OCI-LY7 (cell line): Measurements from ENCODE around the gene TMEM215. TPM values are rescaled to one million over a fixed set of nuclear protein-coding genes. Genes with fewer than 3 reads are reported as not detected.

Source experiments
- BruUV-seq: library from RNA; stranded (reverse); fragments of 400-500 nt; replicated peaks from 2 replicates; lab custom pipeline; 2021; lab: Mats Ljungman, UMichigan
- CTCF ChIA-PET: fragments of 300-600 bp; sonication (Branson Sonifier 250); formaldehyde crosslinking; loops from one replicate; lab custom pipeline; 2022; ENCODE audit warnings: antibody characterized with exemption; ENCODE audit not compliant: unreplicated experiment; lab: Charles Lee
- POLR2A ChIA-PET: fragments of 300-600 bp; sonication (Branson Sonifier 250); formaldehyde crosslinking; loops from one replicate; lab custom pipeline; 2022; ENCODE audit warnings: antibody characterized with exemption; lab: Charles Lee
- DNase-seq: peaks from one replicate; pipeline ENCODE4 v3.0.0-alpha.2; 2015; ENCODE audit warnings: low spot score
- H2AFZ ChIP-seq: fragments of 200-600 bp; sonication (generic), shearing (Covaris generic); 2 replicates; pipeline ENCODE4 v1.6.1; 2014; ENCODE audit warnings: mild to moderate bottlenecking, antibody characterized with exemption, low read length, moderate library complexity
- H3K27ac ChIP-seq: fragments of 200-600 bp; sonication (generic); 2 replicates; pipeline ENCODE4 v1.5.1; 2014; ENCODE audit warnings: mixed run types, low read depth, mild to moderate bottlenecking, moderate library complexity, low read length, inconsistent platforms; ENCODE audit not compliant: poor library complexity, severe bottlenecking
- H3K36me3 ChIP-seq: fragments of 200-600 bp; sonication (generic); 2 replicates; pipeline ENCODE4 v1.6.1; 2014; ENCODE audit warnings: mild to moderate bottlenecking, antibody characterized with exemption, low read length, moderate library complexity, mixed read lengths; ENCODE audit not compliant: insufficient read depth
- H3K4me1 ChIP-seq: fragments of 200-600 bp; sonication (generic); 2 replicates; pipeline ENCODE4 v1.5.1; 2014; ENCODE audit warnings: mild to moderate bottlenecking, low read length; ENCODE audit not compliant: insufficient read depth, poor library complexity, severe bottlenecking
- H3K4me2 ChIP-seq: fragments of 200-600 bp; sonication (generic); 2 replicates; pipeline ENCODE4 v1.6.1; 2014; ENCODE audit warnings: mild to moderate bottlenecking, low read length
- H3K4me3 ChIP-seq: fragments of 200-600 bp; sonication (generic); 2 replicates; pipeline ENCODE4 v1.5.1; 2014; ENCODE audit warnings: mild to moderate bottlenecking, low read depth, low read length; ENCODE audit not compliant: poor library complexity, severe bottlenecking
- H3K79me2 ChIP-seq: fragments of 200-600 bp; sonication (generic); 2 replicates; pipeline ENCODE4 v1.6.1; 2016; ENCODE audit warnings: low read depth, mild to moderate bottlenecking, low read length, moderate library complexity, mixed read lengths; ENCODE audit not compliant: insufficient read depth
- H3K9me2 ChIP-seq: fragments of 200-600 bp; sonication (generic); 2 replicates; pipeline ENCODE4 v1.6.1; 2016; ENCODE audit warnings: mild to moderate bottlenecking, low read length, mixed read lengths; ENCODE audit not compliant: insufficient read depth
- H3K9me3 ChIP-seq: fragments of 200-600 bp; sonication (generic); 2 replicates; pipeline ENCODE4 v1.6.1; 2014; ENCODE audit warnings: mild to moderate bottlenecking, mixed run types, low read length, mixed read lengths
- H4K20me1 ChIP-seq: fragments of 200-600 bp; sonication (generic); 2 replicates; pipeline ENCODE4 v1.6.1; 2014; ENCODE audit warnings: mild to moderate bottlenecking, antibody characterized with exemption, low read length, moderate library complexity, mixed read lengths; ENCODE audit not compliant: insufficient read depth
- EZH2phosphoT487 ChIP-seq: fragments of 200-600 bp; sonication (generic); IDR thresholded peaks from 2 replicates; pipeline ENCODE4 v1.6.1; 2018; ENCODE audit warnings: low read depth, borderline replicate concordance, mild to moderate bottlenecking, mixed run types, antibody characterized with exemption, low read length, moderate library complexity, mixed read lengths
- intact Hi-C: fragments of 100-400 bp; cut with micrococcal nuclease; formaldehyde crosslinking; loops from one replicate; pipeline ENCODE4 v1.10.0; 2022; ENCODE audit not compliant: unreplicated experiment
- total RNA-seq, 2 experiments: library from RNA; depleted of rRNA in 1 of 2; stranded (reverse); fragments of >200 nt in 1 of 2; shearing (Covaris generic) in 1 of 2; gene quantifications; 2 replicates each; pipeline ENCODE4 v1.2.3, GENCODE V29; 2014 to 2022
- TF ChIP-seq, protein P1 (sequence below): fragments of 200-600 bp; sonication (generic); conservative IDR thresholded peaks from 2 replicates; pipeline ENCODE4 v1.5.1; 2014; ENCODE audit warnings: mild to moderate bottlenecking, antibody characterized with exemption, low read length, moderate library complexity, mixed read lengths

Gene TMEM215
- total RNA-seq, 2 experiments from 2014 or later: not detected

DNA sequence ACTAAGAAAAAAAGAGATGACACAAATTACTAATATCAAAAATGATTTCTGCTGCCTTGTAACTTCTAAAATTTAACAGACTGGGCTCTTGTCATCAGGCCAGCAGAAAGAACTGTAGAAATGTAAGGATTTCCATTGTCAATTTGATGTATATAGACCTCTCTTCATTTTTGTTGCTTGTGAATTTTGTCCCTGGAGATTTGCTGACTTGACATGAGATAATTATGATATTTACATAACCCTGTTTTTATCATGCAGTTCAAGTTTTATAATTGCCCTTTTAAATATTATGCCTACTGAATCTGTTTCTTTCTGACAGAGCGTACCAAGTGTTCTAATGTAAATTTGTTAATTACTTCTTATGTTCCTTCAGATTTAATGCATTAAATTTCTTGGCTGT, 23.9 kb downstream of the TMEM215 start:
- no peaks in the 10 kb centered on the region for H3K9me2 ChIP-seq
- no TSS peak for BruUV-seq
- H3K79me2 ChIP-seq: no peaks in the 10 kb centered on the region
- ChIA-PET POLR2A (no interaction called here), CTCF (no interaction called here)
- no peaks in the 10 kb centered on the region for H3K36me3 ChIP-seq
- no peaks in the 10 kb centered on the region for H3K4me1 ChIP-seq
- H3K4me3 ChIP-seq: no peak overlapping the region
- intact Hi-C loops: no loop called here
- H3K9me3 ChIP-seq: no peaks in the 10 kb centered on the region
- H4K20me1 ChIP-seq: no peaks in the 10 kb centered on the region
- H3K27ac ChIP-seq: no peak overlapping the region
- H3K4me2 ChIP-seq: no peak overlapping the region
- no peak overlapping the region for H2AFZ ChIP-seq
- TF ChIP-seq, protein P1, sequence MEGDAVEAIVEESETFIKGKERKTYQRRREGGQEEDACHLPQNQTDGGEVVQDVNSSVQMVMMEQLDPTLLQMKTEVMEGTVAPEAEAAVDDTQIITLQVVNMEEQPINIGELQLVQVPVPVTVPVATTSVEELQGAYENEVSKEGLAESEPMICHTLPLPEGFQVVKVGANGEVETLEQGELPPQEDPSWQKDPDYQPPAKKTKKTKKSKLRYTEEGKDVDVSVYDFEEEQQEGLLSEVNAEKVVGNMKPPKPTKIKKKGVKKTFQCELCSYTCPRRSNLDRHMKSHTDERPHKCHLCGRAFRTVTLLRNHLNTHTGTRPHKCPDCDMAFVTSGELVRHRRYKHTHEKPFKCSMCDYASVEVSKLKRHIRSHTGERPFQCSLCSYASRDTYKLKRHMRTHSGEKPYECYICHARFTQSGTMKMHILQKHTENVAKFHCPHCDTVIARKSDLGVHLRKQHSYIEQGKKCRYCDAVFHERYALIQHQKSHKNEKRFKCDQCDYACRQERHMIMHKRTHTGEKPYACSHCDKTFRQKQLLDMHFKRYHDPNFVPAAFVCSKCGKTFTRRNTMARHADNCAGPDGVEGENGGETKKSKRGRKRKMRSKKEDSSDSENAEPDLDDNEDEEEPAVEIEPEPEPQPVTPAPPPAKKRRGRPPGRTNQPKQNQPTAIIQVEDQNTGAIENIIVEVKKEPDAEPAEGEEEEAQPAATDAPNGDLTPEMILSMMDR: no peak
- TF ChIP-seq EZH2phosphoT487: no peak
- no peak for DNase-seq

DNA sequence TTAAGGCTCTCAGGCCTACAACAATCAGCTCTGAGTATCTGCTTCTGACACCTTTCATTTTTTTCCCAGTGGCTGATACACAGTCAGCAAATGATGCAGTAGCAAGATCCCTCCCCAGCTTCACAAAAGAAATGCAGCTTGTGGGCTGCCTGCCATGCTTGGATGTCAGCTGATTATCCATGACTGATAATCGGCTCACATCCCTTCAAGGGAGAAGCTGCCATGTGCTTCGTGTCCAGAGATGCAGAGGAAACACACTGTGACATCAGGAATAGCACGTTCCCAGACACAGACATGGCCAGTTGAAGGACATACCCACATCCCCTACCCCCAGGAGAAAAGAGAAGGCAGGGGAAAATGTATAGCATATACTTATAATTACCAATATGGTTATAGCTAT, 27.9 kb downstream of the TMEM215 start:
- TF ChIP-seq, protein P1: no peak
- no peak for TF ChIP-seq EZH2phosphoT487
- POLR2A ChIA-PET: interaction anchor here (0.8 to 1.1 kb wide), 2 partner anchors 45 to 64 kb away, joined by 3 read pairs; no protein-coding TSS in a partner anchor
- H3K9me3 ChIP-seq: no peaks in the 10 kb centered on the region
- H3K4me1 ChIP-seq: no peaks in the 10 kb centered on the region
- H3K4me2 ChIP-seq: no peak overlapping the region
- no peak overlapping the region for H3K27ac ChIP-seq
- no peaks in the 10 kb centered on the region for H4K20me1 ChIP-seq
- no peaks in the 10 kb centered on the region for H3K9me2 ChIP-seq
- H3K4me3 ChIP-seq: no peak overlapping the region
- intact Hi-C loops: no loop called here
- BruUV-seq: no TSS peak
- no peak overlapping the region for H2AFZ ChIP-seq
- H3K79me2 ChIP-seq: no peaks in the 10 kb centered on the region
- CTCF ChIA-PET: no interaction called here
- DNase-seq: no peak
- no peaks in the 10 kb centered on the region for H3K36me3 ChIP-seq

DNA sequence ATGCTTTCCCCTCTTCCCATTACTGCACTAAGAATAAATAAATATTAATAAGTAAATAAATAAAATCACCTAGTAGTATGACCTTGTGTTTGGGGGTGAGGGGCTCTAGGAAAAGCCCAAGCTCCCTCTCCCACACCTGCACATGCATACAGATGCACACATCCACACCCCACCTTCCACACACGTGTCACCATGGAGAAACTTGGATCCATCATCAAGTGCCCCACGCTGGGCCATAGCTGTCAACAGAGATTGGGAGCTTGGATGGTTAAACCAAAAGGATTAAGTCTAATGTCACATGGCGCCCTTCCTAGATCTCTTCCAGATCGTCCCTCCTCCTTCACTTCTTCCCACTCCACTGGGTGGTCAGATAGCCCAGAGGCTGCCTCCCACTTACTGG, 37.0 kb downstream of the TMEM215 start:
- H3K4me1 ChIP-seq: no peaks in the 10 kb centered on the region
- no peak for DNase-seq
- POLR2A ChIA-PET: interaction anchor here (0.6 kb wide), 1 partner anchor 357 kb away, joined by 3 read pairs; no protein-coding TSS in a partner anchor
- no peak overlapping the region for H2AFZ ChIP-seq
- no peaks in the 10 kb centered on the region for H3K9me2 ChIP-seq
- CTCF ChIA-PET: no interaction called here
- no peak overlapping the region for H3K4me3 ChIP-seq
- H4K20me1 ChIP-seq: no peaks in the 10 kb centered on the region
- intact Hi-C loops: no loop called here
- no peak overlapping the region for H3K27ac ChIP-seq
- no peak overlapping the region for H3K4me2 ChIP-seq
- TF ChIP-seq EZH2phosphoT487: no peak
- TF ChIP-seq, protein P1: no peak
- no peaks in the 10 kb centered on the region for H3K36me3 ChIP-seq
- BruUV-seq: no TSS peak
- no peaks in the 10 kb centered on the region for H3K79me2 ChIP-seq
- H3K9me3 ChIP-seq: no peaks in the 10 kb centered on the region
